ENCODE measurements around the gene TALDO1. TPM values are rescaled to one million over a fixed set of nuclear protein-coding genes. Genes with fewer than 3 reads are reported as not detected.

Gene TALDO1
- total and polyA plus RNA-seq, 10 donors: 108 to 292 (median 208) TPM

DNA sequence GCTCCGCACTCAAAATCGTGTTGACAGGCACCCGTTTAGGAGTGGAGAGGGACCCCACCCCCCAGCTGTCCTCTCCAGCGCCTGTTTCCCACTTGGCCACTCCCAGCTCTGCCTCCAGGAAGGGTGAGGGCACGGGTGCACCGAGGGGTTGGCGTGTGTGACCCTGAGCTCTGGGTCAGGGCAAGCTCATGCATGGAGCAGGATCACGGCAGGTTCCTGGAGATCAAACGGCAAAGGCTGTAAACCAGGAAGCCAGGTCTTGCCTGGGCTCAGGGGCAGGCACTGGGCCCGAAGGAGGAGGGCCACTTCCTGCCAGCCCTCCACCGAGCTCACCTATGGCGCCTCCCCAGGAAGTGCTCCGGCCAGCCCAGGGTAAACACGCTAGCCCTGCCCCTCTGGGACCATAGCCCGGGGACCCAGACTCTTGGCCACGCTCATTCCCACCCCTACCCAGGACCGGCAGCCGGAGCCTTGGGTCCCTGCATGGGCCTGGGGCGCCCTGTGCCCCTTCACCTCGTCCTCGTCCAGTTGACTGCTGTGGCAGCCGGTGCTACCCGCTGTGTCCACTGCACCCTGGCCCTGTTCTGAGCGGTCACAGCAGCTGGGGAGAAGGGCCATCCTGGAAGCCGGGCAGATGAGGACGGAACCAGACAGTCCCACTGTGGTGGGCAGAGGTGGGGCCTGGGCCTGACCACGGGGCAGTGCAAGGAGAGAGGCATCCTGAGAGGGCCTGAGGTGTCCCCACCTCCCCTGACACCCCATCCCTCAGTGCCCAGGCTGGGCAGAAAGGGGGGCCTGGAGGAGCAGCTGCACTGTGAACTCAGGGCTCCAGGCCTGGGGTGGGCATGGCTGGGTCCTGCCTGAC is 42.3 kb upstream of the TALDO1 start:
- Histone ChIP-seq H3K27me3 (replicated peaks in 1 of 7) (peaks cover 0 to 48% (median 38%) of the 10 kb centered on the region in 7 donors), H3K27ac (peak overlapping the region in 6 of 8 donors; percentile 3 to 43 (median 9)), H3K9me3 (no peaks in the 10 kb centered on the region), H3K4me1 (peaks cover 21 to 61% (median 43%) of the 10 kb centered on the region in 6 donors), H3K36me3 (peaks cover 0 to 46% (median 5%) of the 10 kb centered on the region in 6 donors), H3K4me3 (peak overlapping the region in 3 of 8 donors; percentile 11 to 64 (median 19))
- DNase-seq: peak; percentile 77
- intact Hi-C loops (cut with DNase I; ENCODE audit: low total_unique reads): no loop called here
- 62 to 83% (median 68%) methylated on average over 14 to 27 of the region's 27 CpGs for WGBS, 5 donors
- TF ChIP-seq, protein P1, sequence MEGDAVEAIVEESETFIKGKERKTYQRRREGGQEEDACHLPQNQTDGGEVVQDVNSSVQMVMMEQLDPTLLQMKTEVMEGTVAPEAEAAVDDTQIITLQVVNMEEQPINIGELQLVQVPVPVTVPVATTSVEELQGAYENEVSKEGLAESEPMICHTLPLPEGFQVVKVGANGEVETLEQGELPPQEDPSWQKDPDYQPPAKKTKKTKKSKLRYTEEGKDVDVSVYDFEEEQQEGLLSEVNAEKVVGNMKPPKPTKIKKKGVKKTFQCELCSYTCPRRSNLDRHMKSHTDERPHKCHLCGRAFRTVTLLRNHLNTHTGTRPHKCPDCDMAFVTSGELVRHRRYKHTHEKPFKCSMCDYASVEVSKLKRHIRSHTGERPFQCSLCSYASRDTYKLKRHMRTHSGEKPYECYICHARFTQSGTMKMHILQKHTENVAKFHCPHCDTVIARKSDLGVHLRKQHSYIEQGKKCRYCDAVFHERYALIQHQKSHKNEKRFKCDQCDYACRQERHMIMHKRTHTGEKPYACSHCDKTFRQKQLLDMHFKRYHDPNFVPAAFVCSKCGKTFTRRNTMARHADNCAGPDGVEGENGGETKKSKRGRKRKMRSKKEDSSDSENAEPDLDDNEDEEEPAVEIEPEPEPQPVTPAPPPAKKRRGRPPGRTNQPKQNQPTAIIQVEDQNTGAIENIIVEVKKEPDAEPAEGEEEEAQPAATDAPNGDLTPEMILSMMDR (IDR thresholded peaks at IDR 0.05 in 8 of 11, conservative IDR thresholded peaks at IDR 0.05 in 3 of 11): no peak
- TF ChIP-seq POLR2AphosphoS5 (IDR thresholded peaks at IDR 0.05): peak; percentile 8 to 74 (median 59)
- no peak for TF ChIP-seq POLR2A (IDR thresholded peaks at IDR 0.05)

DNA sequence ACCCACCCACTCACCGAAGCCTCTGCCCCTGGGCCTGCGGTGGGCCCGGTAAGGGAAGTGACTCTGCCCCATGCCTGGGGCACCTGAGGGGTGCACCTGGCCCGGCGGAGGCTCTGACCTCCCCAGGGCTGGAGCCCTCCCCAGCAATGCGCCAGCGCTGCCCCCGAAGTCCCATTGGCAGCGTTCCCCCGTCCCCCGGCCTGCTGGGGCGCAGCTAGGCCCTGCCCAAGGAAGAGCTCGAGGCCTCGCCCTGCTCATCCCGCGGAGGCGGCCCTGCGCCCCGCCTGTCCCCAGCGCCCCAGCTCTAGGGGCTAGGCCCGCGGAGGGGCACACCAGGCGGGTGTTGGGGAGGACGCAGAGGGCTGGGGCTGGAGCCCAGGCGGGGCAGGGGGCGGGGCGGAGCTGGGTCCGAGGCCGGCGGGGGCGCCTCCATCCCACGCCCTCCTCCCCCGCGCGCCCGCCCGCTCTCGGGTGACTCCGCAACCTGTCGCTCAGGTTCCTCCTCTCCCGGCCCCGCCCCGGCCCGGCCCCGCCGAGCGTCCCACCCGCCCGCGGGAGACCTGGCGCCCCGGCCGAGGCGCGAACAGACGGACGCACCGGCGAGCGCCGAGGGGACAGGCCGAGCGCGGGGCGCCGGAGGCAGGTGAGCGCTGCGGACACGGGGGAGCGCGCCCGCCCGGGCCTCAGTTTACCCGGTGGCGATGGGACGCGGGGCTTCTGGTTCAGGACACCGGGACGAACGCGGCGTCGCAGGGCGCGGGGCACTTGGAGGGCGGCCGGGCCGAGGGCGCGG is 41.4 kb upstream of the TALDO1 start, which contains the start of gene EPS8L2:
Gene EPS8L2 (plus strand): TSS at position 586 of the 793 bp plus-strand sequence. CDS start 3,177 bp downstream, outside the sequence.
- 5 to 18% (median 10%) methylated on average over 25 to 90 of the region's 90 CpGs for WGBS, 5 donors
- H3K36me3 ChIP-seq: peaks cover 0 to 38% (median 2%) of the 10 kb centered on the region in 6 donors
- peaks cover 21 to 69% (median 47%) of the 10 kb centered on the region in 6 donors for H3K4me1 ChIP-seq
- intact Hi-C loops (cut with DNase I; ENCODE audit: low total_unique reads): no loop called here
- H3K27me3 ChIP-seq (replicated peaks in 1 of 7): peaks cover 0 to 56% (median 42%) of the 10 kb centered on the region in 7 donors
- no peak for TF ChIP-seq POLR2A (IDR thresholded peaks at IDR 0.05)
- peak in 2 of 3 donors; percentile 12 to 53 for TF ChIP-seq POLR2AphosphoS5 (IDR thresholded peaks at IDR 0.05)
- peak within 1 kb of the TSS in 6 of 8 donors; percentile 11 to 64 (median 23) for H3K4me3 ChIP-seq
- peak; percentile 81 for DNase-seq
- H3K27ac ChIP-seq: peak within 1 kb of the TSS in 6 of 8 donors; percentile 3 to 43 (median 9)
- H3K9me3 ChIP-seq: no peaks in the 10 kb centered on the region

DNA sequence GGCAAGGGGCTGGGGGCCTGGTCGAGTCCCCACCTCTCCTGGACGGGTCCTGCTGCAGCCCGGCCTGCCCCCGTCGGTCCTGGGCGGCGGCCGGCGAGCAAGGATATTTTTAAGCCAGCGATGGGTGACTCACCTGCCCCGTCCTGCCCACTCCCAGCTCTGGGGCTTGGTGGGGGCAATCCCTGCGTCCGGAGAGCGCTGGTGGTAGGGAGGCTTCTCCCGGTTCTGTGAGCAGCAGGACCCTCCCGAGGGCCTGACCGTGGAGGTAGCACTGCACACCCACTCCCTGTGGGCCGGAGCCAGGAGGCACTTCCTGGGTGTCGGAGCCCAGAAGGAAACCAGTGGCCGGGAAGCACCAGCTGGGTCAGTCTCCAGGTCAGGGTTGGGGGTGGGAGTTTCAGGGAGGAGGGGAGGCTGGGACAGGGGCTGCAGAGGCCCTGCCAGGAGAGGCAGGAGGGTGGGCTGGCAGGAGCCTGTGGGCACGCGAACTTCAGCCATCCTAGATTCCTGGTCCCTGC is 40.8 kb upstream of the TALDO1 start:
- Histone ChIP-seq H3K4me3 (peak overlapping the region in 6 of 8 donors; percentile 11 to 64 (median 23)), H3K36me3 (peaks cover 0 to 34% (median 2%) of the 10 kb centered on the region in 6 donors), H3K9me3 (no peaks in the 10 kb centered on the region), H3K4me1 (peaks cover 21 to 71% (median 48%) of the 10 kb centered on the region in 6 donors), H3K27ac (peak overlapping the region in 3 of 8 donors; percentile 7 to 43 (median 10)), H3K27me3 (replicated peaks in 1 of 7) (peaks cover 0 to 63% (median 42%) of the 10 kb centered on the region in 7 donors)
- DNase-seq: no peak
- 9 to 70% (median 14%) methylated on average over 2 to 22 of the region's 22 CpGs for WGBS, 5 donors
- TF ChIP-seq POLR2AphosphoS5 (IDR thresholded peaks at IDR 0.05): peak in 1 of 3 donors; percentile 13
- TF ChIP-seq, protein P1 (IDR thresholded peaks at IDR 0.05 in 8 of 11, conservative IDR thresholded peaks at IDR 0.05 in 3 of 11): no peak
- intact Hi-C loops (cut with DNase I; ENCODE audit: low total_unique reads): no loop called here

All from spleen (tissue), 11 donors.